DOHH2 (cell line): ENCODE data around the gene ECHDC1.

Experiments
- H3F3A ChIP-seq: fragments of 200-600 bp; sonication (generic), shearing (Covaris generic); 2 replicates; pipeline ENCODE4 v1.6.0; 2016; ENCODE audit warnings: antibody characterized with exemption, mild to moderate bottlenecking; ENCODE audit not compliant: control insufficient read depth, insufficient read depth
- H3K27ac ChIP-seq: fragments of 200-600 bp; sonication (generic); 2 replicates; pipeline ENCODE4 v1.5.1; 2014; ENCODE audit warnings: low read depth, mild to moderate bottlenecking, low read length, moderate library complexity
- H3K27me3 ChIP-seq: fragments of 200-600 bp; sonication (generic); 2 replicates; pipeline ENCODE4 v1.6.1; 2014; ENCODE audit warnings: mild to moderate bottlenecking, low read length, mixed read lengths; ENCODE audit not compliant: control insufficient read depth
- H3K36me3 ChIP-seq: fragments of 200-600 bp; sonication (generic); 2 replicates; pipeline ENCODE4 v1.6.1; 2014; ENCODE audit warnings: mild to moderate bottlenecking, low read length, moderate library complexity, mixed read lengths; ENCODE audit not compliant: control insufficient read depth
- H3K4me1 ChIP-seq: fragments of 200-600 bp; sonication (generic); 2 replicates; pipeline ENCODE4 v1.6.1; 2014; ENCODE audit warnings: mild to moderate bottlenecking, low read length, mixed read lengths; ENCODE audit not compliant: control insufficient read depth
- H3K4me2 ChIP-seq: fragments of 200-600 bp; sonication (generic); 2 replicates; pipeline ENCODE4 v1.6.0; 2014; ENCODE audit warnings: mild to moderate bottlenecking, low read length, moderate library complexity
- H3K4me3 ChIP-seq: fragments of 200-600 bp; sonication (generic); 2 replicates; pipeline ENCODE4 v1.5.1; 2014; ENCODE audit warnings: mild to moderate bottlenecking, low read length, mixed read lengths
- H3K79me2 ChIP-seq: fragments of 200-600 bp; sonication (generic); 2 replicates; pipeline ENCODE4 v1.6.1; 2014; ENCODE audit warnings: mild to moderate bottlenecking, low read length, mixed read lengths; ENCODE audit not compliant: control insufficient read depth
- H3K9me2 ChIP-seq: fragments of 200-600 bp; sonication (generic); replicated peaks from 2 replicates; pipeline ENCODE4 v1.6.1; 2014; ENCODE audit warnings: mild to moderate bottlenecking, low read length, mixed read lengths; ENCODE audit not compliant: control insufficient read depth
- H3K9me3 ChIP-seq: fragments of 200-600 bp; sonication (generic); 2 replicates; pipeline ENCODE4 v1.6.1; 2014; ENCODE audit warnings: antibody characterized with exemption, low read length, mixed read lengths; ENCODE audit not compliant: control insufficient read depth, insufficient read depth
- H4K20me1 ChIP-seq: fragments of 200-600 bp; sonication (generic); 2 replicates; pipeline ENCODE4 v1.6.0; 2014; ENCODE audit warnings: low read depth, mild to moderate bottlenecking, antibody characterized with exemption, low read length, moderate library complexity; ENCODE audit not compliant: control insufficient read depth, insufficient read depth
- EZH2phosphoT487 ChIP-seq: fragments of 200-600 bp; sonication (generic); IDR thresholded peaks from 2 replicates; pipeline ENCODE4 v1.6.1; 2017; ENCODE audit warnings: borderline replicate concordance, mild to moderate bottlenecking, antibody characterized with exemption, low read length, moderate library complexity, mixed read lengths
- TF ChIP-seq, protein P1 (sequence below): fragments of 200-600 bp; sonication (generic); IDR thresholded peaks from one replicate; pipeline ENCODE4 v1.5.1; 2014; ENCODE audit warnings: antibody characterized with exemption, mild to moderate bottlenecking, low read depth, low read length; ENCODE audit not compliant: poor library complexity, severe bottlenecking

Gene ECHDC1

DNA sequence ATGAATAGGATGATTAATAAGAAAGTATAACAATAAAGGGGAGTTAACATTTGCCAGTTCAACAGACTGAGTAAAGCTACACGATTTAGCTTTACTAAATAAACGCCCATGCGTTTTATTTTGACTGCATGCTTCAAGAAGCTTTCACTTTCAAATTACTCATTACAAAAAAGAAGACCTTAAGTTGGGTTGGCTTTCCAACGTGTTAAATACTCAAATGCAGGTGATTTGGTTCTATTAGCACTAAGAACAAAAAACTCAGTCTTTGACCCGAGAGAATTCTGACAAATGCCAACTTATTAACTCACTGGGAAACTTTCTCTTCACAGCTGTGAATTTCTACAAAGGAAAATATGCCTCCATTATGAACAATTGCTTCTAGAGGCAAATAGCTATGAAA lies 51.9 kb downstream of the ECHDC1 start:
- H3K9me2 ChIP-seq, result no peaks in the 10 kb centered on the region
- no peaks in the 10 kb centered on the region for H3K4me1 ChIP-seq
- H3K27me3 ChIP-seq, result no peaks in the 10 kb centered on the region
- no peaks in the 10 kb centered on the region for H3F3A ChIP-seq
- H3K9me3 ChIP-seq, result no peaks in the 10 kb centered on the region
- no peaks in the 10 kb centered on the region for H3K79me2 ChIP-seq
- H4K20me1 ChIP-seq, result no peaks in the 10 kb centered on the region
- H3K4me3 ChIP-seq, result no peak overlapping the region
- TF ChIP-seq, protein P1, sequence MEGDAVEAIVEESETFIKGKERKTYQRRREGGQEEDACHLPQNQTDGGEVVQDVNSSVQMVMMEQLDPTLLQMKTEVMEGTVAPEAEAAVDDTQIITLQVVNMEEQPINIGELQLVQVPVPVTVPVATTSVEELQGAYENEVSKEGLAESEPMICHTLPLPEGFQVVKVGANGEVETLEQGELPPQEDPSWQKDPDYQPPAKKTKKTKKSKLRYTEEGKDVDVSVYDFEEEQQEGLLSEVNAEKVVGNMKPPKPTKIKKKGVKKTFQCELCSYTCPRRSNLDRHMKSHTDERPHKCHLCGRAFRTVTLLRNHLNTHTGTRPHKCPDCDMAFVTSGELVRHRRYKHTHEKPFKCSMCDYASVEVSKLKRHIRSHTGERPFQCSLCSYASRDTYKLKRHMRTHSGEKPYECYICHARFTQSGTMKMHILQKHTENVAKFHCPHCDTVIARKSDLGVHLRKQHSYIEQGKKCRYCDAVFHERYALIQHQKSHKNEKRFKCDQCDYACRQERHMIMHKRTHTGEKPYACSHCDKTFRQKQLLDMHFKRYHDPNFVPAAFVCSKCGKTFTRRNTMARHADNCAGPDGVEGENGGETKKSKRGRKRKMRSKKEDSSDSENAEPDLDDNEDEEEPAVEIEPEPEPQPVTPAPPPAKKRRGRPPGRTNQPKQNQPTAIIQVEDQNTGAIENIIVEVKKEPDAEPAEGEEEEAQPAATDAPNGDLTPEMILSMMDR, result no peak
- TF ChIP-seq EZH2phosphoT487, result no peak
- H3K27ac ChIP-seq, result no peak overlapping the region
- peaks cover 46% of the 10 kb centered on the region for H3K36me3 ChIP-seq
- H3K4me2 ChIP-seq, result no peak overlapping the region

DNA sequence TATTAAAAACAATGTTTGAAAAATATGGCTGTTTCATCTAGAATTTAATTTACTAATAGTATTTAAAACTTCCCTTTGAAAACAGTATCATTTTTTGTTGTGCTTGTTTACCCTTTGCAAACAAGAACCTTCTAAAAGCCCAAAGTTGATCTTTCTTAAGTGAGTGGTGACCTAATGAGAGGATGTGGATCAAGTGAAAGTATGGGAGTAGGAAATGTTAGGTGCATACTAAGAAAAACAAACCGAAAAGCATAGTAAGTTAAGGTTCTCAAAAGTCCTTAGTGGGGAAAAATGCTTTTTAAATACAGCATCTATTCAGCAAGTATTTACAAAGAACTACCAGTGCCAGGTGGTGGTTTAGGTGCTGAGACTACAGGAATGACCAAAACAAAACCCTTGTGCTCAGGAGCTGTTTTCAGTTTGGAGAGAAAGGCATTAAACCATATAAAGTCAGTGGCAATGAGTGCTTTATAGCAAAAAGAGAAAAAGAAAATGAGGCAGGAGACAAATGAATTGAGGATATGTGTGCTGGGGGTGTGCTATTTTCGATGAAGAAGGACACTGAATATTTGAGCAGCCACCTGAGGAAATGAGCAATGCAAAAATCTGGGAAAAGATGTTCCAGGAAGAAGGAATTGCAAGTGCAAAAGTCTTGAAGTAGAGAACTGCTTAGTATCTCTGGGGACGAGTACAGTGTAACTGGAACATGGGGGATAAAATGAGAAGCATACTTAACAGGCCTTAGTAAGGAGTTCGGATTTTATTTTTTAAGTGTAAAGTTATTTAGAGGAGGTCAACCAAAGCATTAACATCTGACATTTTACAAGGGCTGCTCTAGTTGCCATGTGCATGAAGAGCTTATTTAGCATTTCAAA lies 52.8 kb downstream of the ECHDC1 start:
- Histone ChIP-seq H3K36me3 (peaks cover 47% of the 10 kb centered on the region), H4K20me1 (no peaks in the 10 kb centered on the region), H3K79me2 (no peaks in the 10 kb centered on the region), H3F3A (no peaks in the 10 kb centered on the region), H3K4me1 (no peaks in the 10 kb centered on the region), H3K27me3 (no peaks in the 10 kb centered on the region), H3K27ac (no peak overlapping the region), H3K4me2 (no peak overlapping the region), H3K9me2 (no peaks in the 10 kb centered on the region), H3K9me3 (no peaks in the 10 kb centered on the region), H3K4me3 (no peak overlapping the region)
- no peak for TF ChIP-seq EZH2phosphoT487
- TF ChIP-seq, protein P1, result no peak

DNA sequence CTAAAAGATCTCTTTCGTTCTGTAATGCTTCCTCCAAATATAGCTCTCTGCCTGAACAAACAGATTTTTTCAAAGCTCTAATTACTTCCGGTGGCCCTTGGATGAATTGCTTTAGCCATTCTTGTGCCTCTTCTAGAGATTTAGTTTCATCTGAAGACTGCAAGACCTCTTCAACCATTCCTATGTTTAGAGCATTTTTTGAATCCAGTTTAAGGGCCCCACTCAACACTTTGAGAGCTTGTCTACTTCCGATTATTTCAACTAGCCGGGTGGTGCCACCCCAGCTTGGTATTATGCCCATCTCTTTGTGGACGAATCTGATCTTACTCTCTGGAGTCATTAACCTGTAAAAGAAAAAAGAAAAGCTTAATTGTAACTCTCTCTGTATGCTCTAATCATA lies 53.5 kb downstream of the ECHDC1 start:
- Histone ChIP-seq H3K9me2 (no peaks in the 10 kb centered on the region), H3K36me3 (peaks cover 49% of the 10 kb centered on the region), H3K27me3 (no peaks in the 10 kb centered on the region), H3K27ac (no peak overlapping the region), H4K20me1 (no peaks in the 10 kb centered on the region), H3K9me3 (no peaks in the 10 kb centered on the region), H3K4me2 (no peak overlapping the region), H3K4me1 (no peaks in the 10 kb centered on the region), H3F3A (no peaks in the 10 kb centered on the region), H3K4me3 (no peak overlapping the region), H3K79me2 (no peaks in the 10 kb centered on the region)
- no peak for TF ChIP-seq EZH2phosphoT487
- TF ChIP-seq, protein P1, result no peak
